GM20431 (cell line): ENCODE data around the gene PNCK.

Experiments used
- in situ Hi-C: fragments of 300-500 bp; cut with MseI, MboI; formaldehyde crosslinking; loops from one replicate; pipeline ENCODE4 v1.15.0; 2020; ENCODE audit warnings: low sequenced_read_pairs; ENCODE audit not compliant: unreplicated experiment

PNCK gene

DNA sequence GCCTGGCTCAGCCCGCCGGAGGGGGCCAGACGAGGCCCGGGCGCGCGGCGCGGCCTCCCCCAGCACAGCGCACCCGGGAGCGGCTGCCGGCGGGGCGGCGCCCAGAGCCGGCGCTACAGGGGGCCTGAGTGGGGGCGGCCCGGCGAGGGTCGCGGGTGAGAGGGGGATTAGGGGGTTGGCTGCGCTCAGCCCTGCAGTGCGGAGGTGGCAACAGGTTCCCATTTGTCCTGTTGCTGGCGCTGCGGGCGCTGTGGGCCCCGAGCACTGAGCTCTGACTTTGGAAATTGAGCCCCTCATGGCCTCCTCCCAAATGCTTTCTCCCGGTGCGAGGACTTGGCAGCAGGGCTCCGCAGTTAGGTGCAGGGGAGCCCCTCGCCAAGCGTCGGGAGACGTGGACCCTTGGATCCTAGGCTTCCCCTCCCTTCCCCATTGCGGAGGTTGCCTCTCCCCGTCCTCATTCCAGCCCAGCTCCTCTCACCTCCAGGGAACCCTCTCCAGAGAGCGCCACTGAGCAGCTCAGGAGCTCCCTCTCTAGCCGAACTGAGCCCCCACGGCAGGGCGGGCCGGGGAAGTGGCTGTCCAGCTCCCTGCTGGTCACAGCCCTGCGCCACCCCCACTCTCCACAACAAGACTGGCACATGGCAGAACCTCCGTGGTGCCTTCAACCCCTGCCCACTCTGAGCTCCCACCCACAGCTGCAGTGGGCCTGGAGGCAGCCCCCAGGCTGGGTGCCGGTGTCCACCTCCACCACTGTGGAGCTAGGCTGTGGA lies 29.1 kb downstream of the PNCK start:
- in situ Hi-C loops = no loop called here

DNA sequence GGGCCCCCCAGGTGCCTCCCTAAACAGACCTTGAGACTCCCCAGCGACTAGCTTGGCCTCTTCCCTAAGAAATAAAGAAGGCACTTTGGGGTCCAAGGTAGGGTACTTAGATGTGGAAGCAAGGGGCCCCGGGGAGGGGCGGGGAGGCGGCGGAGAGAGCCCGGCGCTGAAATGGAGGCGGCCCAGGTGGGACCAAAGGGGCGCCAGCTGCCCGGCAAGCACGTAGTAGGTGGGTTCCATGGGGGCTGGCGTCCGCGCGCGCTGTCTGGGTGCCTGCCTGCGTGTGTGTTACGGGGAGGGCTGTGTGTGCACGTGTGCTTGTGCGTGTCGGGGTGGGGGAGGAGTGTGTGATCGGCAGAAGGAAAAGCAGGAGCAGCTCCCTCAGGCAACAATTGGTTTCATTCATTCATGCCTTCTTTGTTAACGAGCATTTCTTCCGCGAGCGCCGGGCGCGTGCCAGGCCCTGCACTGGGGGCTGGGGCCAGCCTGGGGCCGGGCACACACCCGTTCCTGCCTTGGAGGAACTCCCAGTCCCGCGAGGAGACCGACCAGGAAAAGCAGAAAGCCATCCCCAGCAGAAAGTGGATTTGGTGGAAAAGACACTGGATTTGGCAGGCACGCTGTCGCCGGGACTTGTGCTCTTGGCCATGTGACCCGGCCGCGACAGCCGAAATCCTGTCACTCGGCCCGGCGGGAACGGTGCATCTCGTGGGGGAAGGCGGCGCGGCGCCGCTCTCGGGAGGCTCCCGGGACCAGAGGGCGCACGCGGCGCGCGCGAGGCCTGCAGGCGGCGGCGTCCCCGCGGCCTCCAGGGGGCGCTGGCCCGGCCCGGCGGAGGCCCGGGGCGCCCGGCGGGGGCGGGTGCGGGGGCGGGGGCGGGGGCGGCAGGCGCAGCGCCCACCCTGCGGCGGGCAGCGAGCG lies 29.9 kb downstream of the PNCK start:
- in situ Hi-C loops = no loop called here

- in situ Hi-C loops = no loop called here
Observed at GRCh38 chrX:153642655-153643430, 30.8 kb downstream of the PNCK start.

DNA sequence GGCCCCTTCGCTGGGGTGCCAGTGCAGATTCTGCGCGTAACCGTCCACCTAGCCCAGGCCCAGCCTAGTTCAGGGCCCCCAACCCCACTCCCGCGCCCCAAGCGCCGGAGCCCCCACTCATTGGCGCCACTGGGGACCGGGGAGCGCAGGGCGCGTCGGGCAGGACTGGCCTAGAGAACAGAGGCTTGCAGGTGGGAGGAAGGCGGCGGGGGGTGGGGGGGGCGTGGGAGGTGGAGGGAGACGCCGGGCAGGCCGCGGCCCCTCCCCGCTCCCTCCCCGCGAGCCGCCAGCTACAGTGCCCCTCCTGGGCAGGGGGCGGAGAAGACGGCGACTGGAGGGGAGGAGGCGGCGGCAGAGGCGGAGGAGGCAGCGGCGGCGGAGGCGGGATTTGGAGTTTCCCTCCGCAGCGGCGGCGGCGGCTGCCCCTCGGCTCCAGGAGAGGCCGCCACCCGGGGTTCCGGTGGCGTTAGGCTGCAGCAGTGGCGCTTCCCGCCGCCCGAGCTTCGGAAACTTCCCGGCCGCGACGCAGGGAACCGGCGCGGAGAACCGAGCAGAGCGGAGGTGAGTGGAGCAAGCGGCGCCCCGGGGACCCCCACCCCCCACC lies 31.5 kb downstream of the PNCK start:
- in situ Hi-C loops = no loop called here

- in situ Hi-C loops = no loop called here
Observed at GRCh38 chrX:153641627-153642026, 32.0 kb downstream of the PNCK start.

GRCh38 chrX:153640736-153641575 lies 32.7 kb downstream of the PNCK start:
- in situ Hi-C loops = no loop called here

- in situ Hi-C loops = no loop called here
Observed at GRCh38 chrX:153640045-153640686, 33.4 kb downstream of the PNCK start.

- in situ Hi-C loops = no loop called here
Observed at GRCh38 chrX:153639177-153640044, 34.2 kb downstream of the PNCK start.

DNA sequence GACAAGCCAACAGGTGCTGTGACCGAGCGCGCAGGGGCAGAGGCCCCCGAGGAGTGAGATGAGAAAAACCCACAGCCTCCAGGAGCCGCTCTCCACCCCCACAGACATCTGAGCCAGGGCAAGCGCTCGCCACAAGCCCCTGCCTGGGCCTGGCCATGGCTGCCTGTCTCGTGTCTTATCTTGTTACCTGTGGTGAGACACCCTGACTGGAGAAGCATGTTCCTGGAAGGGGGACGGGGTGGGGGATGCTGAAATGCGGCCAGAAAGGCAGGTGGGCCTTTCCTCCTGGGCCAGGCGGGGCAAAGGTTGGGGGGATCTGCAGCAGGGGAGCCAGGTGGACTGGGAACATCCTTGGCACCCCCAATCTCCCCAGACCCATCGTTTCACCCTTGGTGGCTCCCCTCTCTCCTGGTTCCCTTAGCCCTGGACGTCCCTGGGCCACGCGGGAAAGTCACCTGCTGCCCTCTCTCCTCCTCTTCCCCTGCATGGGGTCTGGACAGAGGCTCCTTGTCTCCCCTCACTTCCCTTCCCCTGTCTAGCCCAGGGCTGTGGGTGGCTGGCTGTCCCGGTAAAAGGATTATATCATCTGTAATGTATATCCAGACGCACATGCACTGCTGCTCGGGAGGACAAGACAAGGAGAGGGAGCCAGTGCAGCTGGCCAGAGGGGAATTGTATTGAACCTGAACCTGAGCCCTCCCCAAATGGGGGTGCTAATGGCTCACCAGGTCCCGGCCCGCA lies 35.0 kb downstream of the PNCK start:
- in situ Hi-C loops = no loop called here

- in situ Hi-C loops = no loop called here
Observed at GRCh38 chrX:153638041-153638371, 35.6 kb downstream of the PNCK start.

GRCh38 chrX:153637121-153638040 lies 36.2 kb downstream of the PNCK start:
- in situ Hi-C loops = no loop called here

DNA sequence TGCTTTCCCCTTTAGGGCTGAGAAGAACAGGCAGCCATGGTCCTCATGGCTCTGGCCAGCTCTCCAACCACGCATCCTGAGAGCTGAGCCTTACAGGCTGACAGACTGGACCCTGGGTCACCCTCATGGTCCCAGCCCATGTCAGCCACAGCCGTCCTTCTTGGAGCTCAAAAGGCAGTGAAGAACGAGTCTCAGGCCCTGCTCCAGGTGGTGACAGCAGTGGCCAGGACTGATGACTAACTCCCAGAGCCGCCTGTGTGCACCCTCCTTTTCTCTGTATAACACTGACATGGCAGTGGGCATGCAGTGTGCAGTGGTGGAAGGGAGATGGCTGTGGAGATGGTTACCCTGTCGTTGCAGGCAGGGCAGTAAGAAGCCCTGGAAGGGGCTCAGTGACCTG lies 36.9 kb downstream of the PNCK start:
- in situ Hi-C loops = no loop called here

GRCh38 chrX:153635788-153636668 lies 37.6 kb downstream of the PNCK start:
- in situ Hi-C loops = no loop called here

DNA sequence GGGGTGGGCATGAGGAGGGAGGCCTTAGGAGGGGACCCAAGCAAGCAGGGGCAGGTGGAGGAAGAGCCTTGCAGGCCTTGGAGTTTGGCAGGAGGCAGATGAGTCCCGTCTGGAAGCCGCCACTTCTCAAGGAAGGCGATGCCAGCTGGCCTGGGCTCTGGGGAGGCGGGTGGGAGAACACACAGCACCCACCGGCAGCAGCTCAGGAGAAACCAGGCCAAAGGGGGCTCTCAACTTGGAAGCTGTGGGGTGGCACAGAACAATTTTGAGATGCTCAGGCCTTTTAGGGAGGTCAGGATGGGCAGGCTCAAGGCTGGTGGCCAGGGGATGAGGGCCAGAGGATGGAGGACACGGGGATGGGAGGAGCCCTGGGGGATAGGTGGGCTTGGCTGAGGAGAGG lies 38.2 kb downstream of the PNCK start:
- in situ Hi-C loops = no loop called here

GRCh38 chrX:153634832-153635231 lies 38.8 kb downstream of the PNCK start:
- in situ Hi-C loops = no loop called here
